CD14-positive monocyte (primary cell): ENCODE data around the gene CADM1. TPM values are rescaled to one million over a fixed set of nuclear protein-coding genes. Genes with fewer than 3 reads are reported as not detected.

Experiments
- DNase-seq, 3 donors: peaks; one replicate each; pipeline ENCODE4 v3.0.0-alpha.2; 2011 to 2022
- H2AFZ ChIP-seq: 2 replicates; pipeline ENCODE4 v1.6.0; 2012; ENCODE audit warnings: mild to moderate bottlenecking, low read depth, low read length, inconsistent platforms; ENCODE audit not compliant: insufficient read depth, poor library complexity, severe bottlenecking
- H3K27ac ChIP-seq, 2 donors: 1 replicate in 1 of 2; 2 replicates in 1 of 2; pipeline ENCODE4 v1.5.1; 2012 to 2013; ENCODE audit warnings: low read length in 2 of 2, control low read depth in 1 of 2, inconsistent platforms in 1 of 2, low read depth in 1 of 2, mild to moderate bottlenecking in 1 of 2
- H3K27me3 ChIP-seq, 2 donors: one replicate each; pipeline versions ENCODE4 v1.6.0 to v1.6.1; 2011 to 2013; ENCODE audit warnings: low read length in 2 of 2; ENCODE audit not compliant: control insufficient read depth in 2 of 2, insufficient read depth in 2 of 2
- H3K36me3 ChIP-seq, 2 donors: replicated peaks in 1 of 2; 1 replicate in 1 of 2; 2 replicates in 1 of 2; pipeline versions ENCODE4 v1.5.1 to v1.6.1; 2012 to 2013; ENCODE audit warnings: low read length in 2 of 2, control low read depth in 1 of 2, inconsistent platforms in 1 of 2, mild to moderate bottlenecking in 1 of 2; ENCODE audit not compliant: insufficient read depth in 2 of 2, control insufficient read depth in 1 of 2
- H3K4me1 ChIP-seq, 2 donors: 1 replicate in 1 of 2; 2 replicates in 1 of 2; pipeline versions ENCODE4 v1.5.1 to v1.6.1; 2012 to 2013; ENCODE audit warnings: low read length in 2 of 2, control low read depth in 1 of 2, inconsistent platforms in 1 of 2, mild to moderate bottlenecking in 1 of 2, moderate library complexity in 1 of 2; ENCODE audit not compliant: insufficient read depth in 2 of 2, control insufficient read depth in 1 of 2
- H3K4me2 ChIP-seq: replicated peaks from 2 replicates; pipeline ENCODE3; 2012; ENCODE audit warnings: low read length, moderate library complexity, mild to moderate bottlenecking; ENCODE audit not compliant: poor library complexity, severe bottlenecking; ENCODE audit errors: extremely low read depth
- H3K4me3 ChIP-seq, 3 experiments: fragments of 200-600 bp in 1 of 3; sonication (generic) in 1 of 3; replicated peaks in 1 of 3; 1 replicate in 2 of 3; 2 replicates in 1 of 3; pipeline ENCODE4 v1.5.1; 2011 to 2013; ENCODE audit warnings: low read length in 3 of 3, mild to moderate bottlenecking in 3 of 3, control low read depth in 2 of 3, low read depth in 2 of 3, inconsistent platforms in 1 of 3, moderate library complexity in 1 of 3
- H3K79me2 ChIP-seq: 2 replicates; pipeline ENCODE4 v1.6.0; 2012; ENCODE audit warnings: mild to moderate bottlenecking, control low read depth, inconsistent platforms, low read length, moderate library complexity; ENCODE audit not compliant: insufficient read depth
- H3K9ac ChIP-seq: 2 replicates; pipeline ENCODE4 v1.6.0; 2017; ENCODE audit warnings: low read length, mild to moderate bottlenecking; ENCODE audit not compliant: insufficient read depth, poor library complexity, severe bottlenecking
- H3K9me3 ChIP-seq, 2 donors: replicated peaks in 1 of 2; 1 replicate in 1 of 2; 2 replicates in 1 of 2; pipeline versions ENCODE4 v1.5.1 to v1.6.1; 2012 to 2013; ENCODE audit warnings: low read length in 2 of 2, control low read depth in 1 of 2; ENCODE audit not compliant: control insufficient read depth in 1 of 2, insufficient read depth in 1 of 2
- H4K20me1 ChIP-seq: 2 replicates; pipeline ENCODE4 v1.6.0; 2012; ENCODE audit warnings: mild to moderate bottlenecking, low read length, control low read depth, moderate library complexity; ENCODE audit not compliant: insufficient read depth
- H3K27ac Mint-ChIP-seq, 7 donors: one replicate each; pipeline ENCODE4 v1.8.0; 2020; ENCODE audit warnings: mild to moderate bottlenecking in 7 of 7, mixed read lengths in 7 of 7, moderate library complexity in 6 of 7, inconsistent platforms in 2 of 7
- H3K27me3 Mint-ChIP-seq, 3 donors: one replicate each; pipeline ENCODE4 v1.8.0; 2021 to 2022; ENCODE audit warnings: low read depth in 3 of 3, mild to moderate bottlenecking in 3 of 3, mixed read lengths in 3 of 3, moderate library complexity in 3 of 3, inconsistent platforms in 1 of 3
- H3K36me3 Mint-ChIP-seq, 2 donors: one replicate each; pipeline ENCODE4 v1.8.0; 2020; ENCODE audit warnings: mixed read lengths in 2 of 2, inconsistent platforms in 1 of 2, mild to moderate bottlenecking in 1 of 2
- H3K4me1 Mint-ChIP-seq: one replicate; pipeline ENCODE4 v1.8.0; 2020; ENCODE audit warnings: mild to moderate bottlenecking, mixed read lengths
- H3K4me3 Mint-ChIP-seq, 2 donors: one replicate each; pipeline ENCODE4 v1.8.0; 2020; ENCODE audit warnings: mild to moderate bottlenecking in 2 of 2, mixed read lengths in 2 of 2, moderate library complexity in 1 of 2
- H3K9me3 Mint-ChIP-seq, 7 donors: one replicate each; pipeline ENCODE4 v1.8.0; 2020 to 2022; ENCODE audit warnings: mixed read lengths in 7 of 7, mild to moderate bottlenecking in 6 of 7, moderate library complexity in 6 of 7, inconsistent platforms in 2 of 7
- WGBS: methylation state at CpG from one replicate; pipeline ENCODE4 v1.1.5; 2013; ENCODE audit warnings: missing lambda C conversion rate; ENCODE audit not compliant: insufficient coverage; 5-methylcytosine and 5-hydroxymethylcytosine counted together
- intact Hi-C, 2 donors: fragments of 100-400 bp; cut with micrococcal nuclease; formaldehyde crosslinking; loops; one replicate each; pipeline versions ENCODE4 v1.15.0 to v1.15.1; 2023
- polyA plus RNA-seq, 3 donors: library from polyadenylated mRNA; depleted of rRNA in 1 of 3; unstranded in 2 of 3; stranded (reverse) in 1 of 3; fragments of 300-500 nt in 2 of 3; fragments of >200 nt in 1 of 3; fragmentation: Illumina TruSeq in 2 of 3; gene quantifications; 1 replicate in 2 of 3; 2 replicates in 1 of 3; pipeline ENCODE4 v1.2.3, GENCODE V29; 2012 to 2021
- TF ChIP-seq, protein P1 (sequence below): fragments of 200-600 bp; IDR thresholded peaks from one replicate; pipeline ENCODE4 v1.8.0; 2022; ENCODE audit warnings: antibody characterized with exemption, mild to moderate bottlenecking

The CADM1 gene
- polyA plus RNA-seq, 3 donors: not detected

DNA sequence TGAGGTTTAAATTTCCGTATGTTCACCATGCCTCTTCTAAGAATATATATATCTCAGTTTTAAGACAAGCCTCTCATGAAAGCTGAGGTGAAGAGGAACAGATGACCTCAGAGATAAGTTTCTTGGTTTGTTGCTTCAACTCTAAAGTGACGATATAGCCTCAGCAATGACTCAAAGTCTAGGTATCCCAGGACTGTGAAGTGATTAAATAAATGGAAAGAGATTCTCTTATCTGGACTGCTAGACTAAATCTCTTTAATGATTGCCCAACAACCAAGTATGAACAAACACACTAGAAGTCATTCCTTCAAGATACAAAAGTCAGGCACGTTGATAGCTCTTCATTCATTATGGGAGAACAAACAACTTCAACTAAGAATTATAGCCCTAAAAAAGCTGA is 15.3 kb downstream of the CADM1 start:
- intact Hi-C loops: no loop called here
- Mint-ChIP-seq H3K27me3 (peaks cover 0 to 12% (median 2%) of the 10 kb centered on the region in 3 donors), H3K27ac (no peak overlapping the region), H3K36me3 (no peaks in the 10 kb centered on the region), H3K4me1 (no peaks in the 10 kb centered on the region), H3K9me3 (peaks cover 0 to 3% (median 0%) of the 10 kb centered on the region in 7 donors), H3K4me3 (no peak overlapping the region)
- Histone ChIP-seq H3K4me3 (no peak overlapping the region), H4K20me1 (no peaks in the 10 kb centered on the region), H2AFZ (no peak overlapping the region), H3K4me1 (no peaks in the 10 kb centered on the region), H3K9me3 (no peaks in the 10 kb centered on the region), H3K79me2 (no peaks in the 10 kb centered on the region), H3K36me3 (no peaks in the 10 kb centered on the region), H3K27me3 (no peaks in the 10 kb centered on the region), H3K9ac (no peak overlapping the region), H3K4me2 (no peak overlapping the region), H3K27ac (no peak overlapping the region)
- WGBS: no CpG with 5 or more reads among the region's 3 CpGs
- DNase-seq: no peak
- TF ChIP-seq, protein P1, sequence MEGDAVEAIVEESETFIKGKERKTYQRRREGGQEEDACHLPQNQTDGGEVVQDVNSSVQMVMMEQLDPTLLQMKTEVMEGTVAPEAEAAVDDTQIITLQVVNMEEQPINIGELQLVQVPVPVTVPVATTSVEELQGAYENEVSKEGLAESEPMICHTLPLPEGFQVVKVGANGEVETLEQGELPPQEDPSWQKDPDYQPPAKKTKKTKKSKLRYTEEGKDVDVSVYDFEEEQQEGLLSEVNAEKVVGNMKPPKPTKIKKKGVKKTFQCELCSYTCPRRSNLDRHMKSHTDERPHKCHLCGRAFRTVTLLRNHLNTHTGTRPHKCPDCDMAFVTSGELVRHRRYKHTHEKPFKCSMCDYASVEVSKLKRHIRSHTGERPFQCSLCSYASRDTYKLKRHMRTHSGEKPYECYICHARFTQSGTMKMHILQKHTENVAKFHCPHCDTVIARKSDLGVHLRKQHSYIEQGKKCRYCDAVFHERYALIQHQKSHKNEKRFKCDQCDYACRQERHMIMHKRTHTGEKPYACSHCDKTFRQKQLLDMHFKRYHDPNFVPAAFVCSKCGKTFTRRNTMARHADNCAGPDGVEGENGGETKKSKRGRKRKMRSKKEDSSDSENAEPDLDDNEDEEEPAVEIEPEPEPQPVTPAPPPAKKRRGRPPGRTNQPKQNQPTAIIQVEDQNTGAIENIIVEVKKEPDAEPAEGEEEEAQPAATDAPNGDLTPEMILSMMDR: no peak

DNA sequence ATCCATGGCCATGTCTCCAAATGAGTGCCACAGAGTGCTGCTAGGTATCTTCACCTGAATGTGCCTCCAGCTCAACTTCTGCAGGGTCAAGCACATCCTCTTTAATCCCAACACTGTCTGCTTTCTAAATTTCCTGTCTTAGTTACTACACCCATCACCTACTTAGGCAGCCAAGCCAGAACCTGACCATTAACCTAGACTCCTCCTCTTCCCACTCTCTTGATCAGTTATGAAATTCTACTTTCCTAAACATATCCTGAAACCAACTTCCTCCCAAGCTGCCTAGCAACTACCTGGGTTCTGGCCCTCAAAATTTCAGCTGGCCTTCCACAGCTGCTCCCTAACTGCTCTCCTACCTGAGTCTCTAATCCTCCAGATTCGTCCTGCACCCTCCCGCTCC is 22.7 kb downstream of the CADM1 start:
- Mint-ChIP-seq H3K27me3 (peaks cover 8 to 11% (median 11%) of the 10 kb centered on the region in 3 donors), H3K27ac (no peak overlapping the region), H3K4me3 (no peak overlapping the region), H3K36me3 (no peaks in the 10 kb centered on the region), H3K9me3 (peaks cover 0 to 3% (median 0%) of the 10 kb centered on the region in 7 donors), H3K4me1 (no peaks in the 10 kb centered on the region)
- intact Hi-C loops: no loop called here
- H3K9me3 ChIP-seq: no peaks in the 10 kb centered on the region
- no CpG with 5 or more reads among the region's 2 CpGs for WGBS
- DNase-seq: no peak
- H3K27ac ChIP-seq: no peak overlapping the region
- no peak overlapping the region for H2AFZ ChIP-seq
- TF ChIP-seq, protein P1: no peak
- no peaks in the 10 kb centered on the region for H4K20me1 ChIP-seq
- H3K79me2 ChIP-seq: no peaks in the 10 kb centered on the region
- H3K4me2 ChIP-seq: no peak overlapping the region
- no peaks in the 10 kb centered on the region for H3K36me3 ChIP-seq
- H3K4me3 ChIP-seq: no peak overlapping the region
- no peaks in the 10 kb centered on the region for H3K4me1 ChIP-seq
- no peak overlapping the region for H3K9ac ChIP-seq
- H3K27me3 ChIP-seq: peaks cover 6 to 16% of the 10 kb centered on the region in 2 donors
